Adrenal gland (tissue), 12 donors: Measurements from ENCODE around the gene AGK. TPM values are rescaled to one million over a fixed set of nuclear protein-coding genes. Genes with fewer than 3 reads are reported as not detected.
A peak's percentile ranks its signal among the peaks of the same experiment; 100 is the strongest.
"Not testable (repeated sequence)": the region's sequence is repeated elsewhere in the genome, so short reads cannot be mapped to it uniquely, and the experiment has no call there.

Source experiments
- DNase-seq, 7 donors: peaks; one replicate each; pipeline ENCODE4 v3.0.0-alpha.2; 2019 to 2020
- H3K27ac ChIP-seq, 5 donors: fragments of 200-600 bp; sonication (generic) in 4 of 5; 1 replicate in 3 of 5; 2 replicates in 2 of 5; pipeline versions ENCODE4 v1.5.1 to v1.8.0; 2016 to 2020; ENCODE audit warnings: mild to moderate bottlenecking in 1 of 5
- H3K27me3 ChIP-seq: fragments of 200-600 bp; 2 replicates; pipeline ENCODE4 v1.8.0; 2021
- H3K36me3 ChIP-seq, 2 donors: fragments of 200-600 bp; replicated peaks in 1 of 2; 1 replicate in 1 of 2; 2 replicates in 1 of 2; pipeline versions ENCODE4 v1.5.1 to v1.8.0; 2018 to 2022
- H3K4me1 ChIP-seq, 2 donors: fragments of 200-600 bp; replicated peaks in 1 of 2; 1 replicate in 1 of 2; 2 replicates in 1 of 2; pipeline versions ENCODE4 v1.5.1 to v1.8.0; 2018 to 2021
- H3K4me3 ChIP-seq, 4 donors: fragments of 200-600 bp; sonication (generic) in 3 of 4; one replicate each; pipeline ENCODE4 v1.5.1; 2016 to 2018
- H3K9me3 ChIP-seq, 3 donors: fragments of 200-600 bp; sonication (generic) in 1 of 3; replicated peaks in 1 of 3; 1 replicate in 2 of 3; 2 replicates in 1 of 3; pipeline versions ENCODE4 v1.5.1 to v1.8.0; 2016 to 2021
- POLR2A ChIP-seq, 2 donors: fragments of 450-650 bp; IDR thresholded peaks; one replicate each; pipeline ENCODE4 v1.6.1; 2017; ENCODE audit warnings: antibody characterized with exemption in 2 of 2, mild to moderate bottlenecking in 2 of 2, moderate library complexity in 1 of 2
- WGBS, 4 donors: extraction: QIAGEN DNeasy Blood & Tissue Kit in 2 of 4; methylation state at CpG; one replicate each; pipeline versions ENCODE4 v1.1.5 to v1.1.7; 2013 to 2017; 5-methylcytosine and 5-hydroxymethylcytosine counted together
- intact Hi-C, 2 donors: fragments of 100-400 bp; cut with DNase I; formaldehyde crosslinking; loops; one replicate each; pipeline versions ENCODE4 v1.14.1 to v1.15.0; 2022 to 2023
- polyA plus RNA-seq, 3 donors: library from polyadenylated mRNA; stranded (reverse); fragments of 200-250 nt in 2 of 3; fragments of 350-450 nt in 1 of 3; fragmentation: Illumina TruSeq in 1 of 3; extraction: RNeasy Lipid Tissue Mini Kit (QIAGEN cat#74804) in 1 of 3; gene quantifications; one replicate each; pipeline ENCODE4 v1.2.3, GENCODE V29; 2013 to 2014
- total RNA-seq, 9 donors: library from RNA; depleted of rRNA in 4 of 9; stranded (reverse); fragments of >200 nt in 4 of 9; fragments of 120-200 nt in 1 of 9; fragmentation: NEBNext Ultra II Directional in 1 of 9; extraction: Animal tissue kit (Norgen Biotek cat#: 25700) in 1 of 9; gene quantifications; one replicate each; pipeline versions ENCODE4 v1.1.0 to v1.2.4, GENCODE V29; 2013 to 2023
- TF ChIP-seq, protein P1 (sequence below), 6 experiments: fragments of 450-650 bp in 4 of 6; fragments of 200-600 bp in 2 of 6; sonication (generic) in 1 of 6; IDR thresholded peaks; 1 replicate in 5 of 6; 2 replicates in 1 of 6; pipeline versions ENCODE4 v1.5.1 to v1.8.0; 2016 to 2021; ENCODE audit warnings: antibody characterized with exemption in 6 of 6, mild to moderate bottlenecking in 2 of 6, moderate library complexity in 1 of 6
- donor health status: healthy with polysubstance abuse.
- donor health status: Bipolar disorder and iron deficiency.
- donor health status: DM: yes; HTN: yes; CAD: no.
- donor health status: DM: no; HTN: no; CAD: no.
- donor health status: DM: no; HTN: no; CAD: no.
- donor health status: DM: yes; HTN: yes; CAD: no.

Gene AGK
- total and polyA plus RNA-seq, 12 donors: 11.1 to 89.9 (median 28.3) TPM

DNA sequence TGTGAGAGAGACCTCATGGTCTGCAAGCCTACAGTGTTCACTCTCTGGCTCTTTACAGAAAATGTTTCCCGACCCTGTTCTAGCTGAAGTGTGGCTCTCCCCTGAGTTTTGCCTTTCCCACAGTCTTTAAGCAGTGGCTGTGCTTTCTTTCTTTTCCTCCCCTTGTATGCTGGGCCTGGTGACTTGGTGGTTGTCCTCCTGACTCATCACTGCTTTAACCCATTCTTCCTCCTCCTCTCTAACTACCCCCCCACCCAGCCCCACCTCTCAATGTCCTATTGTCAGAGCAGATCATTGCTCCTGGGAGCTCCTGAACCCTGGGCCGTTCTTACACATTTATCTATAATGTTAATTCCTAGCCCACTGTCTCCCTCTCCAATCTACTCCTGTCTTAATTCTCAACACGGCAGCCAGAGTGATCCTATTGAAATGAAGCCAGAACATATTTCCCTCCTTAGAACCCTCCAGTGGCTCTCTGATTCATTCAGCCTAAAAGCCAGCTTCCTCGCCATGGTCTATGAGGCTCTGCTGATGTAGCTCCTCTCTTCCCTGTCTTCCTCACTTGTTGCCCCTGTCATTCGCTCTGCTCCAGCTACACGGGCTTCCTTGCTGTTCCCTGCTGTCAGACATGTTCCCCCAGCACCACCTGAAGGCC is 95.7 kb downstream of the AGK start:
- Histone ChIP-seq H3K27me3 (no peaks in the 10 kb centered on the region), H3K27ac (no peak overlapping the region), H3K36me3 (no peaks in the 10 kb centered on the region), H3K4me1 (peaks cover 3 to 17% of the 10 kb centered on the region in 2 donors), H3K9me3 (no peaks in the 10 kb centered on the region), H3K4me3 (no peak overlapping the region)
- WGBS, 4 donors: 90 to 95% (median 93%) methylated on average over 6 of the region's 6 CpGs
- intact Hi-C loops: no loop called here
- TF ChIP-seq, protein P1, sequence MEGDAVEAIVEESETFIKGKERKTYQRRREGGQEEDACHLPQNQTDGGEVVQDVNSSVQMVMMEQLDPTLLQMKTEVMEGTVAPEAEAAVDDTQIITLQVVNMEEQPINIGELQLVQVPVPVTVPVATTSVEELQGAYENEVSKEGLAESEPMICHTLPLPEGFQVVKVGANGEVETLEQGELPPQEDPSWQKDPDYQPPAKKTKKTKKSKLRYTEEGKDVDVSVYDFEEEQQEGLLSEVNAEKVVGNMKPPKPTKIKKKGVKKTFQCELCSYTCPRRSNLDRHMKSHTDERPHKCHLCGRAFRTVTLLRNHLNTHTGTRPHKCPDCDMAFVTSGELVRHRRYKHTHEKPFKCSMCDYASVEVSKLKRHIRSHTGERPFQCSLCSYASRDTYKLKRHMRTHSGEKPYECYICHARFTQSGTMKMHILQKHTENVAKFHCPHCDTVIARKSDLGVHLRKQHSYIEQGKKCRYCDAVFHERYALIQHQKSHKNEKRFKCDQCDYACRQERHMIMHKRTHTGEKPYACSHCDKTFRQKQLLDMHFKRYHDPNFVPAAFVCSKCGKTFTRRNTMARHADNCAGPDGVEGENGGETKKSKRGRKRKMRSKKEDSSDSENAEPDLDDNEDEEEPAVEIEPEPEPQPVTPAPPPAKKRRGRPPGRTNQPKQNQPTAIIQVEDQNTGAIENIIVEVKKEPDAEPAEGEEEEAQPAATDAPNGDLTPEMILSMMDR (IDR thresholded peaks at IDR 0.05): no peak
- no peak for TF ChIP-seq POLR2A (IDR thresholded peaks at IDR 0.05)
- no peak for DNase-seq

DNA sequence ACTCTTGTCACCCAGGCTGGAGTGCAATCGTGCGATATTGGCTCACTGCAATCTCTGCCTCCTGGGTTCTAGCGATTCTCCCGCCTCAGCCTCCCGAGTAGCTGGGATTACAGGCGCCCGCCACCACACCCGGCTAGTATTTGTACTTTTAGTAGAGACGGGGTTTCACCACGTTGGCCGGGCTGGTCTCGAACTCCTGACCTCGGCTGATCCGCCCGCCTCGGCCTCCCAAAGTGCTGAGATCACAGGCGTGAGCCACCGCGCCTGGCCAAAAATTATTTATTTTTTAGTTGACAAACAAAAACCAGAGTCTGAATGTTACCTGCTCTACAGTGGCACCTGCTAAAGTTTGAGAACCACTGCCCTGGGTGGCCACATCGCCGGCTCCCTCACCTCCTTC is 96.5 kb downstream of the AGK start:
- H3K4me1 ChIP-seq: peaks cover 3 to 17% of the 10 kb centered on the region in 2 donors
- H3K27me3 ChIP-seq, H3K9me3 ChIP-seq, DNase-seq, H3K4me3 ChIP-seq, H3K27ac ChIP-seq, H3K36me3 ChIP-seq, intact Hi-C loops: not testable (repeated sequence)
- 95 to 98% (median 96%) methylated on average over 21 of the region's 21 CpGs for WGBS, 4 donors

DNA sequence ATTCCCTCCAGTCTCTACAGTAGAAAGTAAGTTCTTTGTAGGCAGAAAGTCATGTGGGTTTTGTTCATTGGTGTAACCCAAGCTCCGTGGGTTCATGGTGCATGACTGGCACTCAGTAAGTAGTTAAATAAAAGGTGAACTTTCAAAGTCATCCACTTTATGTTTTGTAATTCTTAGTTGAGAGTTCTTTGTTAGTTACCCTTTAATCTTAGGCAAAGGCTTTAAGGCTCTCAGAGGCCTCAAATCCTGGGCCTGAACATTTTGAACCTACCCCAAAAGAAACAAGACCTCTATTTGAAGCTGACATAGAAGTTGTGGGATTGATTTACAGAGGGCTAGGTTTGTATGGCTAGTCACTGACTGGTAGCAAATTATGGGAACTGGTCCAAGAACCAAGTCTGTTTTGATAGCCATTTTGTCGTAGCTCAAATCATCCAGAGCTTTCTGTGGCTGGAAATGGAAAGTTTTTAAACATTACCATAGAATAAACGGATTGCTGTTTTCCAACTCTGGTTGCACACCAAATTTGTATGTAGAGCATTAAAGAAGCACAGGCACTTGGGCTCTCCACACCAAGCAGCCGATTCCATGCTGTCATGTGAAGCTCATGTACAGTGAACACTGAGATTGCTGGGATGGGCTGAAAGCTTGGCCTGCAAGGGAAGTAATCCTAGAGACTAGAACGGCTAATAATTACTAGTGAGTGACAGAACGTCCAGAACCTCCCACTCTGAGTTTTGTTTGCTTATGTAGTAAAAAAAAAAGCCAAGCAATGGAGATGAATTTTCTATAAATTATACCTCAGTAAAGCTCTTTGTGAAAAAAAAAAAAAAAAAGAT is 97.3 kb downstream of the AGK start:
- intact Hi-C loops: no loop called here
- TF ChIP-seq POLR2A (IDR thresholded peaks at IDR 0.05): no peak
- TF ChIP-seq, protein P1 (IDR thresholded peaks at IDR 0.05): no peak
- Histone ChIP-seq H3K4me3 (no peak overlapping the region), H3K9me3 (no peaks in the 10 kb centered on the region), H3K36me3 (no peaks in the 10 kb centered on the region), H3K27ac (no peak overlapping the region), H3K4me1 (peaks cover 3 to 17% of the 10 kb centered on the region in 2 donors), H3K27me3 (no peaks in the 10 kb centered on the region)
- WGBS, 4 donors: 78 to 85% (median 81%) methylated on average over 6 of the region's 6 CpGs
- no peak for DNase-seq

DNA sequence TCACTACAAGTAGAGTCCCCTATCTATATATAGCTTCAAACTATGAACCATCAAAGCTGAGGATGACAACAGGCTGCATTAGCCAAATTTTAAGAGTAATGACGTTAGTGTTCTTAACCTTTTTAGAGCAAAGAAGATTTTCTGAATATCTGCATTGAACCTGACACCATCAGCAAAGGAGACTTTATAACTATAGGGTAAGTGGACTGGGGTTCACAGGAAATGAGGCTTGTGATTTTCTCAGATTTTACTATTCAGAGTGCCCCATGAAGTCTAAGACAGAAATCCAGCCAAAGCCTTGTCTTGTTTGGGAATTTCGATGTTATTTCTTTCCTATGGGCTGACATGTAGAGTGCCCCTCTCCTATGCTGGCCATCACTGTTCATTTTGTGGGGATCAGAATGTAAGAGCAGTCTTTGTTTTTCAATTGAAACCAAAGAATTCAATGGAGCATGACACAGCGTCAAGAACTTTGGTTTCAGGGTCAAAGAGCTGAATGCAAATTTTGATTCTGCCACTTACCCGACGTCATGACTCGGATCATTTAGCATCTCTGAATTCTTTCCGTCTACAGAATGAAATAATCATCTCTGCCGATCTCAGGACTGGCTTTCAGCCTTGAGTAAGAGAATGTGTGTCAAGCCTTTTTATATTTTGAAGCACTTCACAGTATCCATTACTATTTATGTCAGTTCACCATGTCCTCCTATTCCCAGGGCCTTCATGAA is 98.1 kb downstream of the AGK start:
- H3K27ac ChIP-seq: peak overlapping the region in 3 of 5 donors; percentile 18 to 35 (median 19)
- intact Hi-C loops: no loop called here
- TF ChIP-seq POLR2A (IDR thresholded peaks at IDR 0.05): no peak
- TF ChIP-seq, protein P1 (IDR thresholded peaks at IDR 0.05): no peak
- H3K4me3 ChIP-seq: no peak overlapping the region
- no peaks in the 10 kb centered on the region for H3K9me3 ChIP-seq
- DNase-seq: peak in 1 of 7 donors; percentile 21
- H3K27me3 ChIP-seq: no peaks in the 10 kb centered on the region
- WGBS, 4 donors: 50 to 60% (median 52%) methylated on average over 8 of the region's 8 CpGs
- H3K36me3 ChIP-seq: no peaks in the 10 kb centered on the region
- peaks cover 3 to 17% of the 10 kb centered on the region in 2 donors for H3K4me1 ChIP-seq
